Parathyroid adenoma (tissue), 2 donors: ENCODE data around the gene POLR2F.

ENCODE experiments used
- H2AFZ ChIP-seq: fragments of 300-600 bp; sonication (generic); one replicate; pipeline ENCODE4 v1.7.0; 2017; ENCODE audit warnings: antibody characterized with exemption, mild to moderate bottlenecking
- H3K27ac ChIP-seq: fragments of 300-600 bp; sonication (generic); one replicate; pipeline ENCODE4 v1.7.0; 2017
- H3K27me3 ChIP-seq: fragments of 300-600 bp; sonication (generic); one replicate; pipeline ENCODE4 v1.7.0; 2017; ENCODE audit warnings: low read length; ENCODE audit not compliant: control insufficient read depth, insufficient read depth
- H3K36me3 ChIP-seq: fragments of 300-600 bp; sonication (generic); one replicate; pipeline ENCODE4 v1.7.0; 2017; ENCODE audit warnings: low read length; ENCODE audit not compliant: control insufficient read depth, insufficient read depth
- H3K4me1 ChIP-seq: fragments of 300-600 bp; sonication (generic); one replicate; pipeline ENCODE4 v1.7.0; 2017; ENCODE audit warnings: control low read depth
- H3K4me2 ChIP-seq: fragments of 300-600 bp; sonication (generic); one replicate; pipeline ENCODE4 v1.7.0; 2017; ENCODE audit warnings: low read length
- H3K4me3 ChIP-seq: fragments of 300-600 bp; sonication (generic); one replicate; pipeline ENCODE4 v1.7.0; 2017; ENCODE audit warnings: low read depth, low read length
- H3K79me2 ChIP-seq: fragments of 300-600 bp; sonication (generic); one replicate; pipeline ENCODE4 v1.7.0; 2017; ENCODE audit warnings: control low read depth
- H3K9ac ChIP-seq: fragments of 300-600 bp; sonication (generic); one replicate; pipeline ENCODE4 v1.7.0; 2017; ENCODE audit warnings: mild to moderate bottlenecking
- H3K9me3 ChIP-seq: fragments of 300-600 bp; sonication (generic); one replicate; pipeline ENCODE4 v1.7.0; 2017; ENCODE audit warnings: low read length; ENCODE audit not compliant: control insufficient read depth
- CTCF ChIP-seq: fragments of 300-600 bp; sonication (generic); IDR thresholded peaks from one replicate; pipeline ENCODE4 v1.7.0; 2017; ENCODE audit warnings: antibody characterized with exemption, mild to moderate bottlenecking
- donor health status: primary hyperparathyroidism.

Gene POLR2F

GRCh38 chr22:38009000-38009806 is 55.7 kb downstream of the POLR2F start:
- Histone ChIP-seq H3K9me3 (no peaks in the 10 kb centered on the region), H2AFZ (no peak overlapping the region), H3K27ac (no peak overlapping the region), H3K4me3 (no peak overlapping the region), H3K36me3 (no peaks in the 10 kb centered on the region), H3K27me3 (no peaks in the 10 kb centered on the region), H3K4me1 (no peaks in the 10 kb centered on the region), H3K4me2 (no peak overlapping the region), H3K9ac (no peak overlapping the region), H3K79me2 (no peaks in the 10 kb centered on the region)
- TF ChIP-seq CTCF = no peak

GRCh38 chr22:38012604-38013072 is 59.1 kb downstream of the POLR2F start:
- Histone ChIP-seq H3K4me3 (no peak overlapping the region), H3K9me3 (no peaks in the 10 kb centered on the region), H3K27me3 (no peaks in the 10 kb centered on the region), H3K27ac (no peak overlapping the region), H3K79me2 (no peaks in the 10 kb centered on the region), H2AFZ (no peak overlapping the region), H3K4me1 (peaks cover 7% of the 10 kb centered on the region), H3K9ac (no peak overlapping the region), H3K36me3 (no peaks in the 10 kb centered on the region), H3K4me2 (no peak overlapping the region)
- TF ChIP-seq CTCF = no peak

- no peaks in the 10 kb centered on the region for H3K79me2 ChIP-seq
- no peak overlapping the region for H3K27ac ChIP-seq
- no peaks in the 10 kb centered on the region for H3K36me3 ChIP-seq
- H3K4me1 ChIP-seq = peaks cover 7% of the 10 kb centered on the region
- no peaks in the 10 kb centered on the region for H3K9me3 ChIP-seq
- H3K4me3 ChIP-seq = no peak overlapping the region
- H3K27me3 ChIP-seq = no peaks in the 10 kb centered on the region
- H3K4me2 ChIP-seq = no peak overlapping the region
- no peak overlapping the region for H3K9ac ChIP-seq
- no peak overlapping the region for H2AFZ ChIP-seq
- no peak for TF ChIP-seq CTCF
These were observed 60.6 kb downstream of the POLR2F start for GRCh38 chr22:38014083-38014482.

GRCh38 chr22:38016182-38017151 is 63.0 kb downstream of the POLR2F start:
- Histone ChIP-seq H3K36me3 (no peaks in the 10 kb centered on the region), H3K9ac (no peak overlapping the region), H3K27me3 (no peaks in the 10 kb centered on the region), H3K4me3 (no peak overlapping the region), H2AFZ (peak overlapping the region; percentile 78), H3K27ac (peak overlapping the region; percentile 36), H3K79me2 (no peaks in the 10 kb centered on the region), H3K4me1 (peaks cover 7% of the 10 kb centered on the region), H3K9me3 (no peaks in the 10 kb centered on the region), H3K4me2 (peak overlapping the region; percentile 35)
- no peak for TF ChIP-seq CTCF
